KG1 (cell line): ENCODE results near the gene SRPK2.
"Not testable (repeated sequence)": the region's sequence is repeated elsewhere in the genome, so short reads cannot be mapped to it uniquely, and the experiment has no call there.

ENCODE experiments used
- DNase-seq: peaks from one replicate; lab custom pipeline; 2025; lab: John Stamatoyannopoulos, UW

Gene SRPK2

DNA sequence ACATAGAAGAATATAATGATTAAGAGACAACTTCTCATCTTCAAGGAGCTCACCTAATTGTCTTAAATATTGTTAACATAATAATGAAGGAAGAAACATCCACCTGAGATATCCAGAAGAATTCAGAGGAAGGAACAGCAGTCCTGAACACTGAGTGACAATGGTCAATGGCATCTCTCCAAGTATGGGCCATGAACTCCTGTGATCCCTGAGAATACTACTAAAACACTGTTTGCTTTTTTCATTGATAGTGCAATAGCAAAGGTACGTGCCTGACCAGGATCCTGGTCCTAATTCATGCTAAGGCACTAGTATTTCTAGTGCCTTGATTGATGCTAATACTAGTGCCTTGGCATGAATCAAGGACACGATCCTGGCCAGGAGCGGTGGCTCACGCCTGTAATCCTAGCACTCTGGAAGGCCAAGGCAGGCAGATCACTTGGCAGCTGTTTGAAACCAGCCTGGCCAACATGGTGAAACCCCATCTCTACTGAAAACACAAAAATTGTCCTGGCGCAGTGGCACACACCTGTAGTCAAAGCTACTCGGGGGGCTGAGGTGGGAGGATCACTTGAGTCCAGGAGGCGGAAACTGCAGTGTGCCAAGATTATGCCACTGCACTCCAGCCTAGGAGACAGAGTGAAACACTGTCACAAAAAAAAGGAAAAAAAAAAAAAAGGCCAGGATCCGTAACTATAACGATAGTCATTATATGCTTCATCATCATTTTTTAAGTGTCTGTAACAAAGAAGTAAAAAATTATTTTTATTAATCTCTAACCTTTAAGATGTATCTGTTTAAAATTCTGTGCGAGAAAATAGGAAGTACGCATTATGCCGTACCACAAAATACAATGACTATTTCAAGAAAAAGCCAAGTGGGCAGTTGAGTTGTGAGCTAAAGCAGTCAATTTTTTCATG is 49.1 kb downstream of the SRPK2 start:
- no peak for DNase-seq

DNA sequence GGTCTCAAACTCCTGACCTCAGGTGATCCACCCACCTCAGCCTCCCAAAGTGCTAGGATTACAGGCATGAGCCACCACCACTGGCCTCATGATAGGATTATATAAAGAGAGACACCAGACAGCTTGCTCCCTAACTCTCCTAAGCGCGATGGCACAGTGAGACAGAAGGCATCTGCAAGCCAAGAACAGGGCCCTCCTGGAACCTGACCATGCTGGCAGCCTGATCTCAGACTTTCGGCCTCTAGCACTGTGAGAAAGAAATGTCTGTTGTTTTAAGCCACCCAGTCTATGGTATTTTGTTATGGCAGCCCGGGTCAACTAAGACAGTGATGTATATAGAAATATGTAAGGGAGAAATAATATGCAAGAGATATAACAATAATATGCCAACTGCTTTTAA is 51.2 kb downstream of the SRPK2 start:
- no peak for DNase-seq

DNA sequence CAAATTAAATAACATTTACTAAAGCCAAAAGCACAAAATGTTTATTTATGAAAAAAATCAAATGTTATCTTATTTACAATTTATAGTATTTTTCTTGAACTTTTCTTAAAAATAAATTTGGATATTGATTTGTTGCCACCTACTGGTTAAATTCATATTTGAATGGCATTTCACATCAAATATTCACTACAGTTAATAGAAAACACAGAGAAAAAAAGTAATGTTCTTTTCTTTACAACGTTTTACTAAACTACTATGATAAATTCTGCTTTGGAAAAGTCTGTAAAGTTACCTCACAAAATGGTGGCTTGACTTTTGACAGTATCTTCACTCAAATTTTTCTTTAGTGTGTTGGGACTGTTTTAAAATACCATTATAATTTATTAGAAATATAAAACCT is 52.7 kb downstream of the SRPK2 start:
- peak; percentile 1 for DNase-seq

DNA sequence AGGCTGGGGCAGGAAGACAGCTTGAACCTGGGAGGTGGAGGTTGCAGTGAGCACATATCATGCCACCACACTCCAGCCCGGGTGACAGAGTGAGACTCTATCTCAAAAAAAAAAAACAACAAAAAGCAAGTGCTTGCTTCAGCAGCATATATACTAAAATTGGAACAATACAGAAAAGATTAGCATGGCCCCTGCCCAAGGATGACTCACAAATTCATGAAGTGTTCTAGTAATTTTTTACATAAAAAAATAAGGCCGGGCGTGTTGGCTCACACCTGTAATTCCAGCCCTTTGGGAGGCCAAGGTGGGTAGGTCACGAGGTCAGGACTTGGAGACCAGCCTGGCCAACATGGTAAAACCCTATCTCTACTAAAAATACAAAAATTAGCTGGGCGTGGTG is 56.1 kb downstream of the SRPK2 start:
- not testable (repeated sequence) for DNase-seq

DNA sequence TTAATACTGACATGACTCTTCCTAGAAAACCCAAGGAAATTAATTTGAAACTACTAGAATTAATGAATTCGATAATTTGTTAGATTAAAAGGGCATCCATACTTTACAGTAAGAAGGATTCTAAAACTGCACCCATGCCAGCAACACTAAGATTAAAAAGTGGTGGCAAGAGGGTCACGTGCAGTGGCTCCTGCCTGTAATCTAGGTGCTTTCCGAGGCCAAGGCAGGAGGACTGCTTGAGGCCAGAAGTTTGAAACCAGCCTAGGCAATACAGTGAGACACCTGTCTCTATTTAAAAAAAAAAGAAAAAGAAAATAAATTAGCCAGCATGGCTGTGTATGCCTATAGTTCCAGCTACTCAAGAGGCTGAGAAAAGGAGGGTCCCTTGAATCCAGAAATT is 58.2 kb downstream of the SRPK2 start:
- DNase-seq = no peak

DNA sequence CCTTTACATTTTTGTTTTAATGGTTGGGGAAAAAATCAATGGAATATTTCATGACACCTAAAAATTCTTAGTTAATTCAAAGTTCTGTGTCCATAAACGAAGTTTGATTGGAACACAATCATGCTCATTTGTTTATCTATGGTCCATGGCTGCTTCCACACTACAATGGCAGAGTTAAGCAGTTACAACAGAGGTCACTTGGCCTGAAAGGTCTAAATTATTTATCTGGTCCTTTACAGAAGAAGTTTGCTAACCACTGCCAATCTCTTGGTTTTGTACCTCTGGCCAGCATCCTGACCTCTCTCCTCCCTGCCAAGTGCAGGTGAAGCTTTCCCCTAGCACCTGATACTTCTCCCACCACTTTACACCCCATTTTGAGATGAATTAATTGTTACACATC is 61.5 kb downstream of the SRPK2 start:
- DNase-seq = no peak

DNA sequence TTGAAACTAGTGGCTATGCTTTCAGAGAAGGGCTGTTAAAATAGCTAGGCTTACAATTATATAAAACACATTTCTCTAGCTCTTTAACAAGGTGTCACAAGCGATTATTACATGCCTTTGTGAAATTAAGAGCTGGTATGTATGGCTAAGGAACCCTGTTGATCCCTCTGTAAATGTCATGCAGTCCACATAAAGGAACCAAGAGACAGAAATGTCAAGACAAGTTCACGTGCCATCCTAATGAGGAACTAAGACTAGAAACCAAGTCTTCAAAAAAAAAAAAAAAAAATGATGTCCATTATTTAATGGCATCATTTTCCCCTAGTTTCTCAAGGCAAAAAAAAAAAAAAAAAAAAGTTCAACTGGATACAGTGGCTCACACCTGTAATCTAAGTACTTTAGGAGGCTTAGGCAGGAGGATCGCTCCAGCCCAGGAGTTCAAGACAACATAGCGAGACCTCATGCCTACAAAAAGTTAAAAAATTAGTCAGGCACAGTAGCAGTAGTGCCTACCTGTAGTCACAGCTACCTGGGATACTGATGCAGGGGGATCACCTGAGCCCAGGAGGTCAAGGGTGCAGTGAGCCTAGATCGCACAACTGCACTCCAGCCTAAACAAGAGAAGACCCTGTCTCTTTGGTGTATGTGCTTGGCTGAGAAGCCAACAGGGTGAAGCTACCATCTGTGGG is 63.4 kb downstream of the SRPK2 start:
- no peak for DNase-seq

DNA sequence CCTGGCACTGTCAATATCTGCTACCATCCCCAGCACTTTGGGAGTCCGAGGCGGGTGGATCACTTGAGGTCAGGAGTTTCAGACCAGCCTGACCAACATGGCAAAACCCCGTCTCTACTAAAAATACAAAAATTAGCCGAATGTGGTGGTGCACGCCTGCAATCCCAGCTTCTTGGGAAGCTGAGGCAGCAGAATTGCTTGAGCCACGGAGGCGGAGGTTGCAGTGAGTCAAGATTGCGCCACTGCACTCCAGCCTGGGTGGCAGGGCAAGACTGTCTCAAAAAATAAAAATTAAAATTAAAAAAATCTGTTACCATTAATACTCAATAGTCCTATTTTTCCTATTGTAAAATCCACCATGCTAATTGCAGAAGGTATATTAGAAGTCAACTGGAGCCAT is 64.1 kb downstream of the SRPK2 start:
- DNase-seq = not testable (repeated sequence)

DNA sequence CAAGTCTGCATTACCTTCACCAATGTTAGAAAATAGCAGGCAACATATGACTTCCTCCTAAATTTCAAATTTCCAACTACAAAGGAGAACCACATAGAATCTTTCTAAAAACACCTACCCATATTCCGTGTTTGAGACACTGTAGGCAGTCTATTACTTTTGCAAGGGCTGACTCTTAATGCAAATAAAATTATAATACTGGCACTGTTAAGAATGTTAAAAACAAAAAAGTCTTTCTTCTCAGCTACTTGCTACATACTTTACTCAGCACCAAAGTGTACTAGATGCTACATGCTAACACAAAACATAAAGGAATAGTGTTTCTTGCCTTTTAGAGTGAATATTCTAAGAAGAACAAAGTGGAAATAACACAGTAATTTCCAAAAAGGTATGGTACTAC is 65.4 kb downstream of the SRPK2 start:
- no peak for DNase-seq

DNA sequence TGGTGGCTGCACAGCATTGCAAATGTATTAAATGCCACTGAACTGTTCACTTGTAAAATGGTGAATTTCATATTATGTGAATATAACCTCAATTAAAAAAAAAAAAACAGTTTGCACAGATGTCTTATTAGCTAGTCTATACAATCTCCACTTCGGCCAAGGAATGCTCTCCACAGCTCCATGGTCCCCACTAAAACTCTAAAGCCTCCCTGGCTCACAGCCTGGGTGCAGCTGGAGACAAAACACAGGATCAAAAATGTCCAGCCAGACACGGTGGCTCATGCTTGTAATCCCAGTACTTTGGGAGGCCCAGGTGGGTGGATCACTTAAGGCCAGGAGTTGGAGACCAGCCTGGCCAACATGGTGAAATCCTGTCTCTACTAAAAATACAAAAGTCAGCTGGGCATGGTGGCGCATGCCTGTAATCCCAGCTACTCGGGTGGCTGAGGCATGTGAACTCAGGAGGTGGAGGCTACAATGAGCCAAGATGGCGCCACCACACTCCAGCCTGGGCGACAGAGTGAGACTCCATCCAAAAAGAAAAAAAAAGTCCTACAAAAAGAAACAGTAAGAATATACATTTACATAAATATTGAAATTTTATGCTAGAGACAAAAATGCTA is 66.0 kb downstream of the SRPK2 start:
- no peak for DNase-seq

DNA sequence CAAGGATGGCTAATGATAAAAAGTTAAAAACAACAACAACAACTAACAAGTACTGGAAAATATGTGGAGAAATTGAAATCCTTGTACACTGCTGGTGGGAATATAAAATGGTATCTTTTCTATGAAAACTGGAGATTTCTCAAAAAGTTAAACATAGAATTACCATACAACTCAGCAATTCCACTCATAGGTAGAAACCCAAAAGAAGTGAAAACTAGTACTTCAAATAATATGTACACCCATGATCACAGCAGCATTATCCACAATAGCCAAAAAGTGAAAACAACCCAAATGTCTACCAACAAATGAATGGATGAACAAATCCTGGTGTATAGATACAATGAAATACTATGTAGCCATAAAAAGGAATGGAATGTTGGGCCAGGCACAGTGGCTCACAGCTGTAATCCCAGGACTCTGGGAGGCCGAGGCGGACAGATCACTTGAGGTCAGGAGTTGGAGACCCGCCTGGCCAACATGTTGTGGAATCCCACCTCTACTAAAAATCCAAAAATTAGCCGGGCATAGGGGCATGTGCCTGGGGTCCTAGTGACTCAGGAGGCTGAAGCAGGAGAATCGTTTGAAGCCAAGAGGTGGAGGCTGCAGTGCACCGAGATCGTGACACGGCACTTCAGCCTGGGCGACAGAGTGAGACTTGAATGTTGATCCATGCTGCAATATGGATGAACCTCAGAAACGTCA is 66.8 kb downstream of the SRPK2 start:
- DNase-seq = no peak

DNA sequence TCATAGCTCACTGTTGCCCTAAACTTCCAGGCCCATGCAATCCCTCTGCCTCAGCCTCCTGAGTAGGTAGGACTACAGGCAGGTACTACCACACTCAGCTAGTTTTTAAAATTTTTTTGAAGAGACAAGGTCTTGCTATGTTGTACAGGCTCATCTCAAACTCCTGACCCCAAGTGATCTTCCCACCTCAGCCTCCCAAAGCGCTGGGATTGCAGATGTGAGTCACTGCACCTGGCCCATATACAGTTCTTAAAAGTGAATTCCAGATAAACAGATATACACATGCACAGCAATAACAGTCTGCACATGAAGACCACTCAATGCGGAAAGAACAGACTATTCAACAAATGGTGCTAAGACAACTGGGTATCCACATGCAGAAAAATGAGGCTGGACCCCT is 67.8 kb downstream of the SRPK2 start:
- DNase-seq = no peak

DNA sequence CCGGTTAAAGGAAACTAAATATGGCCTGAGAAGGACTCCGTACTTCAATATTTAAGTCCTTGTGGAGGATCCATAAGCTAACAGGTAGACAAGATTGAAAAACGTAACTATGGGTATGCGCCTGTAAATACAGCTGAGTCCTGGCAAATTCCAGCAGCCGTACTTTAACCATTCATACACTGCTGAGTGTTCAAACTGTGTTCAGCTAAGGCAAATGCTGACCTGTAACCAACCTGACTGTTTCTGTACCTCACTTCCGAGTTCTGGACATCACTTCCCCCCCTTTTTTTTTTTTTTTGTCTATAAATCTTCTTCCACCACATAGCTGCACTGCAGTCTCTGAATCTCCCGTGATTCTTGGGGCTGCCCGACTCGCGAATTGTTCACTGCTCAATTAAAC is 69.1 kb downstream of the SRPK2 start:
- DNase-seq = no peak

DNA sequence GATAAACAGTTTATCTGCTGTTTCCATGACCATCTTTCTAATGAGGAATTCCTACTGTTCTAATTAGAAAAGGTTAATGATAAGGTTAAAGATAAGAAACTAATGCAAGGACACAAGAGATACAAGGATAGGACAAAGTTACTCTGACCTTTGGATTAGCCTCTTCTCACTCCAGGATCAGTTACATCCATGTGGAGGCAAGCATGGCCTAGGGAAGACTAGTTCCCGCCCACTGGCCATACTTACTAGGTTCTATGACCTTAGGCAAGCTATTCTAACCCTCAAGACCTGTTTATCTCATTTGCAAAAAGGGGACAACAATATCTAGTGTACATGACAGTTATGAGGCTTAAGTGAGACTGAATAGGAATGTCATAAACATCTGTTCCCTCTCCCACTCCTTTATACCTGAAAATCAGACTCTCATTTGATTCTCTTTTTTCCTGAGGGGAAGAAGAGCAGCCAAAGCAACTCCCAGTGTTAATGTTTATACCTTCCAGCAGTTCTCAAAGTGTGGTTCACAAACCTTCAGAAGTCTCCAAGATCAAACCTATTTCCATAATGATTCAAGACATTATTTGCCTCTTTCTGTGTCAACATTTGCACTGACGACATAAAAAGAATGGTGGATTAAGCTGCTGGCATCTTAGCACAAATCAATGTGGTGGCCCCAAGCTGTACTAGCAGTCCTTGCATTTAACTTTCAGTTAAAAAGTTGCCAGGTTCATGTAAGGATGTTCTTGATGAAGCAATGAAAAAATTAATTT is 72.0 kb downstream of the SRPK2 start:
- no peak for DNase-seq

DNA sequence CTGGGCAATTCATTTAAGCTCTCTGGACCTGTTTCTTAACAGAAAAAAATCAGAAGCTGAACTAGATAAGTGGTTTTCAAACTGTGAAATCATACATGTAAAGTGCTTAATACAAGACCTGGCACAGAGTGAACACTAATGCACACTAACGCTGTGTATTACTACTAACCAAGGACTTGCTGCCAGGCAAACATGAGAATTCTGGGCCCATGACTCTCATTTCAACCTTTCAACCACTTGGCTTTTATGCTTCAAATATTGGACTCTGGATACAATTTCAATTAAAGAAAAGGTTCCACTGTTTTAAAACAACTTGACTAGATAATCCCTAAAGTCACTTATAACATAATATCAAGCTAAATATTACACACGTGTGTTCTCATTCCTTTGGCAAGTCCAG is 73.4 kb downstream of the SRPK2 start:
- no peak for DNase-seq

DNA sequence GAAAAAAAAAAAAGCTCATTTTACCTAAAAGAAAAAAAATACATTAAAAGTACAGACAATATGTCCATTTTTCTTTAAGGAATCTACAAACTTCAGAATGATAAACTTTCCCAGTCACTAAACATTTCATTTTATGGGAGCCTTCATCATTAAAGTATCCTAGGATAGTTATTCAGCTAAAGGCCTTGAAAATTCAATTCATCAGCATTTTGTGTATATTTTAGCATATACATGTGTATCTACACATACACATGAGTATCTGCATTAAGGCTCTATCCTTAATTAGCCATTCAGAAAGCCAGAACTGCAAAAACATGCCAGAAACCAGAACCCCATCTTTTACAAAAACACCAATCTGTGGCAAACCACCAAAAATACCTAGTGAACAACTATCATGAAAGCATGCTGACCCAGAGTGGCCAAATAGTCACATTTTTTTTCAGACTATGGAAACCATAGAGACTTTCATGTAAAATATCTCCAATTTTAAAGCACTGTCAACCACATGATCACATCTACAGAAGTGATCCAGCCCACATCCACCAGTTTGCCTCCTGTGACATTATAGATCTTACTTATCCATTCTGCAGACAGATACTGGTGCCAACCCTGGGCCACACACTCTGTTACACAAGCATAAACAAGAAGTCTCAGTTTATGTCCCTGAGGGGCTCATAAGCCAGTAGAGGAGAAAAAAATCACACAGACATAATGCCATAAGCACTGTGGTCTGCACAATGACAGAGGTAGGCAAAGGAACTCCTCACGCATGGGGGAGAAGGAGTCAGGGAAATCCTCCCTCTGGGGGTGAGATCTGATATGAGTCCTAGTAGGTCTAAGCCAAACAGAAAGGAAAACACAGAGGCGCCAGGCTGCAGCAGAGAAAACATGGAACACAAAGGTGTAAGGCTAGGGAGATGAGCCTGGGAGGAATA is 79.2 kb downstream of the SRPK2 start:
- DNase-seq = no peak

DNA sequence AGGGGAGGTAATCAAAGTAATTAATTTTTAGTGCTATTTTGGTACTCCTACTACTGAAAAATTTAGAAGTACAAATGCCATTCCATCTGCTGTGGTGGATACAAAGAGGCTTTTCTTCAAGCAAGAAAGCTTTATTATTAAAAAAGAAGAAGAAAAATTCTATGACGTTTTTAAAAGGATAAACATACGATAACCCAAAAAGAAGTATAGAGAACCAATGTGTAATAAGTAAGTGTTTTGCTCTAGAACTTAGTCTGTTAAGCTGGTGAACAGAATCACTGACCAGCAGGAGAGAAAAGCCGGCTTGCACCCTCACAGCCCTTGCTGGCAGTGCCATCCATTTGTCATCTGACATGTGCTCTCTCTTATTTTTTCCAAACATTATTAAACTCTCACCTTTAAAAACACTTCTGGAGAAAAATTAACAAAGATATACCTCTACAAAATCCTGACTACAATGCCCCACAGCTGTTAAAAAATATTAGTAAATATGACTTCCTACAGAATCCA is 81.5 kb downstream of the SRPK2 start:
- DNase-seq = no peak

DNA sequence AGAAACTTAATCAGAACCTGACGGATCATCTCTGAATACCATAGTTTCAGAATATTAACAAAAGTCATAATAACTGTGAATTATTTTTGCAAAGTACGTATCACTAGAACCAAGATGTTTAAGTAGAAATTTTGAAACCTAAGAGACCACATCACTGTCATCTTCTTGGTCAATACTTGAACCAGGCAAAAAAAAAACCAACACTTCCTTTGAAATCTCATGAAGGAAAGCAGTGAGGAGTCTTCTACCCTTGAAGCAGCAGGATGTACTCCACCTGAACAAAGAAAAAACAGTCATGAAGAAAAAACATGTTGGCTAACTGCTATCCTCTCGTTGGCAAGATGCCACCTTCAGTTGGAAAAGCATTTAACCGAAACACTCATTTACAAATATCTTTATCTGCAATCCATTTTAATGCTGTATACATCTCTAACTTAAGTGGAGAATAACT is 82.4 kb downstream of the SRPK2 start:
- no peak for DNase-seq

DNA sequence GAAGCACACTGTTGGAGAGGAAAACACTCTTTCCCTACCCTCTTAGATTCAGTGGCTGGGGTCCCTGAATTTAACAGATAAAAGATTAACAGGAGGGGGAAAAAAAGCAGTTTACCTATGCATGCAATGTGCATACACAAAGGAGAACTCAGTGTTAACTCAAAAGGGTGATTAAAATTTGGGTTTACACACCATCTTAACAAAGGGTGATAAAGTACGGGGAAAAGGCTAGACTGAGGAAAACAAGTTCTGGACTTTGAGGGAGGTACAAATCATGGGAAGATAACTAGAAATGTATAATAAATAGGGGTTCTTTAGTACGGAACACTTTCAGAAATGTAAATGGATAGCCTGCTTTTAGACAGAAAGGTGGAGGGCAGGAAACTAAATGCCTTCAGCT is 83.1 kb downstream of the SRPK2 start:
- no peak for DNase-seq
